ENCODE measurements around the gene APOF. TPM values are rescaled to one million over a fixed set of nuclear protein-coding genes. Genes with fewer than 3 reads are reported as not detected.

The APOF gene
- total RNA-seq, 1 experiment from 2014 or later: not detected

DNA sequence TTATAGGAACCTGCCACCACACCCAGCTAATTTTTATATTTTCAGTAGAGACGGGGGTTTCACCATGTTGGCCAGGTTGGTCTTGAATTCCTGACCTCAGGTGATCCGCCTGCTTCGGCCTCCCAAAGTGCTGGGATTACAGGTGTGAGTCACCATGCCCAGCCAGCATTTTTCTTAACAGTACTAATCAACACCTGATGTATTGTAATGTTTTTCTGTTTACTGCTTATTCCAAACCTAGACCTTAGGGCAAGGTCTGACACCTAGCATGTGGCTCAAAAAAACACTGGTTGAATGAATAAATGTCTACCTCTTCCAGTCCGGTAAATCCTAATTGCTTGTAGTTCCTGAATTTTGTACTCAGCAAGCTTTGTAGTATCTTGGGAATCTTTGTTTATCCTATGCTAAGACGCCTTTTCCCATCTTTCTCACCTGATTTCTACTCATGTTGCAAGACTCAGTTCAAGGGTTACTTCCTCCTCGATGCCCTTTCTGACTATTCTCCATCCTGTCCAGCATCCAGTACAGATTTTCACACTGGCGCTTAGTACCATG is 31.6 kb downstream of the APOF start:
- Histone ChIP-seq H2BK20ac (ENCODE audit: low read depth, low read length, poor library complexity, severe bottlenecking) (no peak overlapping the region), H3K4me1 (ENCODE audit: insufficient read depth, low read length) (no peaks in the 10 kb centered on the region), H3K14ac (ENCODE audit: insufficient read depth, low read length) (no peak overlapping the region), H3K18ac (ENCODE audit: insufficient read length, low read depth, low read length) (no peak overlapping the region), H3K9me3 (ENCODE audit: control insufficient read depth, low read depth, low read length) (no peaks in the 10 kb centered on the region), H2BK120ac (ENCODE audit: low read depth, low read length, poor library complexity, severe bottlenecking) (no peak overlapping the region), H2AK5ac (ENCODE audit: insufficient read length, low read length) (no peak overlapping the region), H2BK5ac (ENCODE audit: insufficient read length, low read length) (no peak overlapping the region), H3T11ph (ENCODE audit: low read length) (no peak overlapping the region), H3K23me2 (ENCODE audit: insufficient read length, low read depth, low read length, poor library complexity, severe bottlenecking) (peaks cover 9% of the 10 kb centered on the region), H4K20me1 (ENCODE audit: control insufficient read depth, insufficient read depth, insufficient read length) (no peaks in the 10 kb centered on the region), H3K79me1 (ENCODE audit: insufficient read depth, low read depth, low read length, poor library complexity, severe bottlenecking) (no peaks in the 10 kb centered on the region), H2BK12ac (ENCODE audit: insufficient read length, low read depth, low read length) (no peak overlapping the region), H3K27ac (ENCODE audit: insufficient read length, low read depth, low read length) (no peak overlapping the region), H3K56ac (ENCODE audit: insufficient read length, low read depth, low read length) (no peak overlapping the region), H4K5ac (ENCODE audit: insufficient read length, low read depth, low read length) (no peak overlapping the region), H3K23ac (ENCODE audit: insufficient read length, low read depth, low read length) (no peak overlapping the region), H3K79me2 (ENCODE audit: insufficient read depth, low read length) (no peaks in the 10 kb centered on the region), H3K9ac (ENCODE audit: extremely low read depth, insufficient read length, low read length) (no peak overlapping the region), H2AFZ (ENCODE audit: low read length) (no peak overlapping the region), H3K27me3 (ENCODE audit: insufficient read depth, low read length) (no peaks in the 10 kb centered on the region), H4K91ac (ENCODE audit: insufficient read length, low read depth, low read length) (no peak overlapping the region), H3K4ac (ENCODE audit: low read depth, low read length) (no peak overlapping the region), H4K8ac (replicated peaks; ENCODE audit: insufficient read length, low read depth, low read length) (no peak overlapping the region), H2BK15ac (ENCODE audit: low read depth, low read length) (no peak overlapping the region), H3K4me2 (ENCODE audit: insufficient read depth, insufficient read length, low read length) (no peak overlapping the region)
- H3K27me3 Mint-ChIP-seq (ENCODE audit: low read depth): no peaks in the 10 kb centered on the region
- H3K27ac Mint-ChIP-seq: no peak overlapping the region
- peaks cover 0 to 22% (median 14%) of the 10 kb centered on the region in 3 experiments; a peak in 4 of 7 replicates for H3K36me3 Mint-ChIP-seq (ENCODE audit: insufficient read depth in 1 of 3, low read depth in 3 of 3)
- peaks cover 13 to 14% of the 10 kb centered on the region in 2 experiments for H3K4me1 Mint-ChIP-seq
- H3K9me3 Mint-ChIP-seq: no peaks in the 10 kb centered on the region
- no CpG with 5 or more reads among the region's 7 CpGs for WGBS (ENCODE audit: extremely low coverage, insufficient read length, low lambda C conversion rate)
- DNase-seq: no peak
- H3K4me3 Mint-ChIP-seq: no peak overlapping the region
- TF ChIP-seq, protein P1, sequence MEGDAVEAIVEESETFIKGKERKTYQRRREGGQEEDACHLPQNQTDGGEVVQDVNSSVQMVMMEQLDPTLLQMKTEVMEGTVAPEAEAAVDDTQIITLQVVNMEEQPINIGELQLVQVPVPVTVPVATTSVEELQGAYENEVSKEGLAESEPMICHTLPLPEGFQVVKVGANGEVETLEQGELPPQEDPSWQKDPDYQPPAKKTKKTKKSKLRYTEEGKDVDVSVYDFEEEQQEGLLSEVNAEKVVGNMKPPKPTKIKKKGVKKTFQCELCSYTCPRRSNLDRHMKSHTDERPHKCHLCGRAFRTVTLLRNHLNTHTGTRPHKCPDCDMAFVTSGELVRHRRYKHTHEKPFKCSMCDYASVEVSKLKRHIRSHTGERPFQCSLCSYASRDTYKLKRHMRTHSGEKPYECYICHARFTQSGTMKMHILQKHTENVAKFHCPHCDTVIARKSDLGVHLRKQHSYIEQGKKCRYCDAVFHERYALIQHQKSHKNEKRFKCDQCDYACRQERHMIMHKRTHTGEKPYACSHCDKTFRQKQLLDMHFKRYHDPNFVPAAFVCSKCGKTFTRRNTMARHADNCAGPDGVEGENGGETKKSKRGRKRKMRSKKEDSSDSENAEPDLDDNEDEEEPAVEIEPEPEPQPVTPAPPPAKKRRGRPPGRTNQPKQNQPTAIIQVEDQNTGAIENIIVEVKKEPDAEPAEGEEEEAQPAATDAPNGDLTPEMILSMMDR (conservative IDR thresholded peaks at IDR 0.05): no peak
